Upper lobe of left lung (tissue), 6 donors: Measurements from ENCODE around the gene GSG1. TPM values are rescaled to one million over a fixed set of nuclear protein-coding genes. Genes with fewer than 3 reads are reported as not detected.

Source experiments
- ATAC-seq, 2 donors: fragments of 200-7000 bp; cut with Tn5 transposase; one replicate each; pipeline ENCODE4 v1.9.1; 2022; ENCODE audit warnings: mild to moderate bottlenecking in 2 of 2, moderate library complexity in 2 of 2; ENCODE audit not compliant: low FRiP score in 2 of 2
- DNase-seq, 2 donors: peaks; one replicate each; pipeline ENCODE4 v3.0.0-alpha.2; 2019 to 2020
- H3K27ac ChIP-seq, 4 donors: fragments of 200-600 bp; sonication (generic); one replicate each; pipeline ENCODE4 v1.5.1; 2016 to 2019
- H3K27me3 ChIP-seq, 4 donors: fragments of 200-600 bp; sonication (generic); one replicate each; pipeline ENCODE4 v1.5.1; 2017 to 2019
- H3K36me3 ChIP-seq, 4 donors: fragments of 200-600 bp; sonication (generic); one replicate each; pipeline ENCODE4 v1.5.1; 2016 to 2019
- H3K4me1 ChIP-seq, 4 donors: fragments of 200-600 bp; sonication (generic); one replicate each; pipeline ENCODE4 v1.5.1; 2018 to 2019
- H3K4me3 ChIP-seq, 4 donors: fragments of 200-600 bp; sonication (generic); one replicate each; pipeline ENCODE4 v1.5.1; 2017 to 2019; ENCODE audit warnings: mild to moderate bottlenecking in 2 of 4, moderate library complexity in 1 of 4
- H3K9me3 ChIP-seq, 4 donors: fragments of 200-600 bp; sonication (generic); one replicate each; pipeline ENCODE4 v1.5.1; 2018 to 2019
- CTCF ChIP-seq, 6 experiments: fragments of 450-650 bp in 4 of 6; fragments of 200-600 bp in 2 of 6; sonication (generic) in 2 of 6; IDR thresholded peaks; one replicate each; pipeline ENCODE4 v1.5.1; 2016 to 2019; ENCODE audit warnings: antibody characterized with exemption in 6 of 6
- EP300 ChIP-seq, 4 donors: sonication (generic); formaldehyde crosslinking; IDR thresholded peaks; one replicate each; pipeline ENCODE4 v1.5.1; 2017; ENCODE audit warnings: antibody characterized with exemption in 4 of 4, control low read depth in 2 of 4
- POLR2A ChIP-seq, 4 donors: fragments of 450-650 bp; IDR thresholded peaks; one replicate each; pipeline ENCODE4 v1.5.1; 2016 to 2017; ENCODE audit warnings: antibody characterized with exemption in 4 of 4, mild to moderate bottlenecking in 2 of 4
- POLR2AphosphoS5 ChIP-seq, 2 donors: sonication (generic); formaldehyde crosslinking; IDR thresholded peaks; one replicate each; pipeline ENCODE4 v1.5.1; 2017; ENCODE audit warnings: antibody characterized with exemption in 2 of 2
- WGBS, 2 donors: methylation state at CpG; one replicate each; pipeline ENCODE4 v1.1.5; 2017 to 2018; 5-methylcytosine and 5-hydroxymethylcytosine counted together
- total RNA-seq, 6 donors: library from RNA; depleted of rRNA in 4 of 6; stranded (reverse); fragments of >200 nt in 4 of 6; gene quantifications; one replicate each; pipeline versions ENCODE4 v1.1.0 to v1.2.1, GENCODE V29; 2016 to 2021
- donor health status: DM: no; HTN: no; CAD: no; lungs with moderate emphysema.
- donor health status: DM: no; HTN: yes; CAD: no; lungs with severe emphysema.

GSG1 gene
- total RNA-seq, 6 donors from 2014 or later = not detected

DNA sequence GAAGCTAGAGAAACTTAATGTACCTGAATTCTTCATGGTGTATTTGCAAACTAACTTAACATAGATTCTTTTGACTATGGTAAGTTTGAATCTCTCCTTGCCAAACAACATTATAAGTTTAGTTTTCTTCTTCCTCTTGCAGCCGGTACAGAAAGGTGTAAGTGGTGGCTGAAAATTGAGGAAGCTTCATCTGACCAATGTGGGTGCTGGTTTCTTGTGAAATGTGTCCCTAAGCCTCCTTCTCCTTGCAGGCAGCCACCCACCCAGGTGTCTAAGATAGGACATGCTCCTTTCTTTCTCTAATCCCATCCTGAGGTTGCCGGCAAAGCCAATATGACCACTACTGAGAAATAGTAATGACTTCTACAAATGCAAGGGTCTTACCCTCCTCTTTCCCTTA lies 20.6 kb downstream of the GSG1 start:
- peaks cover 0 to 7% (median 1%) of the 10 kb centered on the region in 4 donors for H3K36me3 ChIP-seq
- H3K27ac ChIP-seq = no peak overlapping the region
- no peak for DNase-seq
- H3K27me3 ChIP-seq = no peaks in the 10 kb centered on the region
- no peaks in the 10 kb centered on the region for H3K9me3 ChIP-seq
- no peak overlapping the region for H3K4me3 ChIP-seq
- WGBS, 2 donors = 52 to 91% methylated on average over 2 of the region's 2 CpGs
- no peak for ATAC-seq
- TF ChIP-seq POLR2AphosphoS5 (IDR thresholded peaks at IDR 0.05) (no peak), EP300 (IDR thresholded peaks at IDR 0.05) (no peak), CTCF (IDR thresholded peaks at IDR 0.05) (no peak), POLR2A (IDR thresholded peaks at IDR 0.05) (no peak)
- H3K4me1 ChIP-seq = peaks cover 0 to 10% (median 0%) of the 10 kb centered on the region in 4 donors

- WGBS, 2 donors = 92% methylated on average over 3 of the region's 3 CpGs
- H3K9me3 ChIP-seq = no peaks in the 10 kb centered on the region
- no peaks in the 10 kb centered on the region for H3K4me1 ChIP-seq
- no peak overlapping the region for H3K27ac ChIP-seq
- H3K27me3 ChIP-seq = no peaks in the 10 kb centered on the region
- no peak for TF ChIP-seq CTCF (IDR thresholded peaks at IDR 0.05)
- TF ChIP-seq POLR2A (IDR thresholded peaks at IDR 0.05) = no peak
- TF ChIP-seq EP300 (IDR thresholded peaks at IDR 0.05) = no peak
- no peak for TF ChIP-seq POLR2AphosphoS5 (IDR thresholded peaks at IDR 0.05)
- peaks cover 0 to 19% (median 6%) of the 10 kb centered on the region in 4 donors for H3K36me3 ChIP-seq
- no peak for DNase-seq
- no peak overlapping the region for H3K4me3 ChIP-seq
- no peak for ATAC-seq
Measured at GRCh38 chr12:13080266-13080665, 23.2 kb downstream of the GSG1 start.

GRCh38 chr12:13079440-13079906 lies 24.0 kb downstream of the GSG1 start:
- Histone ChIP-seq H3K36me3 (peaks cover 0 to 19% (median 6%) of the 10 kb centered on the region in 4 donors), H3K4me1 (no peaks in the 10 kb centered on the region), H3K9me3 (no peaks in the 10 kb centered on the region), H3K27ac (no peak overlapping the region), H3K27me3 (no peaks in the 10 kb centered on the region), H3K4me3 (no peak overlapping the region)
- no peak for DNase-seq
- ATAC-seq = no peak
- WGBS, 2 donors = 74 to 87% methylated on average over 8 of the region's 8 CpGs
- no peak for TF ChIP-seq CTCF (IDR thresholded peaks at IDR 0.05)
- no peak for TF ChIP-seq EP300 (IDR thresholded peaks at IDR 0.05)
- no peak for TF ChIP-seq POLR2A (IDR thresholded peaks at IDR 0.05)
- no peak for TF ChIP-seq POLR2AphosphoS5 (IDR thresholded peaks at IDR 0.05)

DNA sequence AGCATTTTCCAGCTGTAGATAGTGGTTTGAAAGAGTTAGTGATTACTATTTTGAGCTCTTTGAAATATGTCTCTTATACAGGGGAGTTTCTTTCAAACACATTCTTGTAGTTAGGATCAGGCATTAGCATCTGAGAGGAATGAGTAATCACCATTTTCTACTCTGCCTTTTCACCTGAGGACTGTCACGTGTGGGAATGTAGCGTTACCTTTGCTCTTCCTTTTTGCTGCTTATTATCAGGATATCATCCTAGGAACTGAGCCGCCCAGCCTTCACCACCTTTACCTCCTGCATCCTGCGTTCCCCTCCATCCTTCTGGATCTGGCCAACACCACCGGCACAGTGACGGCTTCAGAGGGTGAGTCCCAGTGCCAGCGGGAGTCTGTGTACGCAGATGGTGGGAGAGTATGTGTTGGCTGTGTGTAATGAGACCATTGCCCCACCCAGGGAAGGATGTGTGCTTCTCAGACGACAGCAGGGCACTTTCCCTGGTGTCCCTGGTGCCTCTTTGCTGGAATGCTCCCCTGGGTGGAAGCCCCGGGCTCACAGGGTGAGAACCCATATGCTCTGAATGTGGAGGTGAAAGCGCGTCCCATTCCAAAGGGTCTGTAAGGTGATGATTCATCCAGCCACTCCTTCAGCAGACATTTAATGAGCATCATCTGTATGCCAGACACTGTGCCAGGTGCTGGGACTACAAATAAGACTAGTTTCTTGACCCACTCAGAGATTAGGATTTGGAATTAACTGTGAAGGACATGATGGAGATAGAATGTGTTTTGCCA lies 27.5 kb downstream of the GSG1 start:
- TF ChIP-seq EP300 (IDR thresholded peaks at IDR 0.05) (no peak), POLR2AphosphoS5 (IDR thresholded peaks at IDR 0.05) (no peak), POLR2A (IDR thresholded peaks at IDR 0.05) (no peak), CTCF (IDR thresholded peaks at IDR 0.05) (no peak)
- H3K9me3 ChIP-seq = no peaks in the 10 kb centered on the region
- no peaks in the 10 kb centered on the region for H3K4me1 ChIP-seq
- peaks cover 0 to 30% (median 6%) of the 10 kb centered on the region in 4 donors for H3K36me3 ChIP-seq
- ATAC-seq (no peak), DNase-seq (no peak)
- no peak overlapping the region for H3K4me3 ChIP-seq
- WGBS, 2 donors = 94 to 95% methylated on average over 11 to 12 of the region's 12 CpGs
- no peaks in the 10 kb centered on the region for H3K27me3 ChIP-seq
- no peak overlapping the region for H3K27ac ChIP-seq

- H3K9me3 ChIP-seq = no peaks in the 10 kb centered on the region
- H3K4me3 ChIP-seq = no peak overlapping the region
- no peak for TF ChIP-seq POLR2AphosphoS5 (IDR thresholded peaks at IDR 0.05)
- no peak for TF ChIP-seq CTCF (IDR thresholded peaks at IDR 0.05)
- no peak for TF ChIP-seq POLR2A (IDR thresholded peaks at IDR 0.05)
- no peaks in the 10 kb centered on the region for H3K4me1 ChIP-seq
- DNase-seq (no peak), ATAC-seq (no peak)
- peaks cover 0 to 28% (median 4%) of the 10 kb centered on the region in 4 donors for H3K36me3 ChIP-seq
- no peak overlapping the region for H3K27ac ChIP-seq
- H3K27me3 ChIP-seq = no peaks in the 10 kb centered on the region
Measured at GRCh38 chr12:13075118-13075480, 28.4 kb downstream of the GSG1 start.
